Common myeloid progenitor, CD34-positive (primary cell): ENCODE data around the gene LCN12.

Experiments
- CTCF ChIA-PET: fragments of 350-600 bp; sonication (Branson Sonifier 250); formaldehyde crosslinking; loops from one replicate; lab custom pipeline; 2021; ENCODE audit warnings: antibody characterized with exemption; lab: Charles Lee
- POLR2A ChIA-PET: fragments of 350-600 bp; sonication (Branson Sonifier 250); formaldehyde crosslinking; loops from one replicate; lab custom pipeline; 2021; ENCODE audit warnings: antibody characterized with exemption; lab: Charles Lee
- DNase-seq, 3 donors: peaks; one replicate each; pipeline versions ENCODE4 v3.0.0 to v3.0.0-alpha.2; 2013
- H3K27ac ChIP-seq, 2 experiments: 1 replicate in 1 of 2; 2 replicates in 1 of 2; pipeline ENCODE4 v1.7.0; 2013; ENCODE audit warnings: inconsistent platforms in 2 of 2, low read length in 2 of 2, mild to moderate bottlenecking in 2 of 2, low read depth in 1 of 2, moderate library complexity in 1 of 2; ENCODE audit not compliant: severe bottlenecking in 2 of 2, insufficient read depth in 1 of 2, poor library complexity in 1 of 2
- H3K27me3 ChIP-seq, 5 experiments: replicated peaks in 2 of 5; 1 replicate in 3 of 5; 2 replicates in 2 of 5; pipeline versions ENCODE4 v1.6.1 to v1.7.0; 2013; ENCODE audit warnings: low read length in 4 of 5, mild to moderate bottlenecking in 2 of 5, moderate library complexity in 2 of 5, inconsistent platforms in 1 of 5; ENCODE audit not compliant: insufficient read depth in 5 of 5, control insufficient read depth in 4 of 5
- H3K36me3 ChIP-seq, 4 experiments: 1 replicate in 2 of 4; 2 replicates in 2 of 4; pipeline versions ENCODE4 v1.6.1 to v1.7.0; 2013; ENCODE audit warnings: low read length in 3 of 4, control low read depth in 1 of 4, mild to moderate bottlenecking in 1 of 4; ENCODE audit not compliant: control insufficient read depth in 4 of 4, insufficient read depth in 4 of 4
- H3K4me1 ChIP-seq, 4 experiments: 1 replicate in 3 of 4; 2 replicates in 1 of 4; pipeline versions ENCODE4 v1.6.1 to v1.7.1; 2013; ENCODE audit warnings: low read length in 3 of 4, mild to moderate bottlenecking in 3 of 4, control low read depth in 1 of 4, inconsistent platforms in 1 of 4, moderate library complexity in 1 of 4; ENCODE audit not compliant: control insufficient read depth in 4 of 4, insufficient read depth in 4 of 4; ENCODE audit errors: control extremely low read depth in 1 of 4
- H3K4me3 ChIP-seq, 7 experiments: 1 replicate in 4 of 7; 2 replicates in 3 of 7; pipeline versions ENCODE4 v1.5.1 to v1.7.0; 2013; ENCODE audit warnings: mild to moderate bottlenecking in 7 of 7, low read length in 6 of 7, moderate library complexity in 6 of 7, inconsistent platforms in 2 of 7, low read depth in 2 of 7, control low read depth in 1 of 7; ENCODE audit not compliant: insufficient read depth in 4 of 7, control insufficient read depth in 1 of 7; ENCODE audit errors: extremely low read depth in 1 of 7
- H3K9me3 ChIP-seq, 5 experiments: 1 replicate in 4 of 5; 2 replicates in 1 of 5; pipeline versions ENCODE4 v1.6.1 to v1.7.1; 2013; ENCODE audit warnings: low read length in 4 of 5, mild to moderate bottlenecking in 2 of 5, inconsistent platforms in 1 of 5, low read depth in 1 of 5, moderate library complexity in 1 of 5; ENCODE audit not compliant: control insufficient read depth in 4 of 5, insufficient read depth in 2 of 5; ENCODE audit errors: control extremely low read depth in 1 of 5
- WGBS: methylation state at CpG from one replicate; pipeline ENCODE4 v1.1.5; 2013; ENCODE audit not compliant: insufficient coverage; 5-methylcytosine and 5-hydroxymethylcytosine counted together

The LCN12 gene

DNA sequence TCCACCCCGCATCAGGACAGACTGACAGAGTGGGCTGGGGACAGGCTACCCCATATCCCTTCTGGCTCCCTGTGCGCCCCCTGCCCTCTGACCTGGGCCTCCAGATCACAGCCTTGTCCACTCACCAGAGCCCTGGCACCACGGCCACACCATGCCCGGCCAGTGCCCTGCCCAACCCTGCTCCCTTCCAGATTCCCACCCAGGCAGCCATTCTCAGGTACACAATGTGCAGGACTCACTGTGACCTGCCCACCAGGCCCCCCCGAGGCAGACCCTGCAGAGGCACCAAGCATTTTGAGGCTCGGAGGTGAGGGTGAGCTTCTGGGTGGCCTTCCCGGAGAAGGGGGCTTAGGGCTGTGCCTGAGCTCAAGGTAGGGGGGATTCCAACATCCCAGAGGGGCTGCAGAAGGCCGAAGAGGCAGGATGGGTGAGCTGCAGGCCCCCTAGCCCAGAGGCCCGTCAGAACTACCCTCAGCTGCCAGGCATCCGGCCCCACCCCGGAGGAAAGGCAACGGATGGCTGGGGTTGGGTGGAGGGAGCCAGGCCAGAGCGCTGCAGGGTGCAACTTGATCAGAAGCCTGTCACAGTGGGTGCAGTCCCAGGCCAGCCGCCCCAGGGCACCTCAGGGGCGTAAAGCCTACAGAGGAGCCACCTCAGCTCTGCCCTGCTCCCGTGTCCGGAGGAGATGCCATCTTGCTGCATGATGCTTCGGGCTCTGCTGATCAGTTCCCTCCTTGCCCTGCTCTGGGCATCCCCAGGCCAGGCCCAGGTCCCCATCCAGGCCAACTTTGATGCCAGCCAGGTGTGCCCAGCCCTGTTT, 30.4 kb downstream of the LCN12 start, which contains the start of gene LCNL1:
LCNL1 (plus strand) TSS at position 762 of the 820 bp plus-strand sequence. CDS start 594 bp downstream, outside the sequence.
- CTCF ChIA-PET: interaction anchor here (1.0 to 1.6 kb wide), 3 partner anchors 10 to 47 kb away, joined by 3 to 4 read pairs (median 3); partner anchors contain the start of gene PAXX
- Histone ChIP-seq H3K36me3 (no peaks in the 10 kb centered on the region), H3K27ac (no peak within 1 kb of the TSS), H3K9me3 (no peaks in the 10 kb centered on the region), H3K4me1 (peaks cover 0 to 29% (median 19%) of the 10 kb centered on the region in 4 experiments), H3K27me3 (peaks cover 0 to 56% (median 11%) of the 10 kb centered on the region in 5 experiments), H3K4me3 (no peak within 1 kb of the TSS)
- no peak for DNase-seq
- 93% methylated on average over 14 of the region's 18 CpGs for WGBS
- POLR2A ChIA-PET: no interaction called here

GRCh38 chr9:136983167-136983566, 31.1 kb downstream of the LCN12 start:
- no peak for DNase-seq
- 74% methylated on average over 6 of the region's 9 CpGs for WGBS
- POLR2A ChIA-PET: no interaction called here
- peaks cover 0 to 60% (median 13%) of the 10 kb centered on the region in 5 experiments for H3K27me3 ChIP-seq
- CTCF ChIA-PET: no interaction called here
- H3K9me3 ChIP-seq: no peaks in the 10 kb centered on the region
- H3K4me1 ChIP-seq: peaks cover 0 to 21% (median 12%) of the 10 kb centered on the region in 4 experiments
- H3K36me3 ChIP-seq: no peaks in the 10 kb centered on the region
- H3K27ac ChIP-seq: no peak overlapping the region
- H3K4me3 ChIP-seq: no peak overlapping the region

- H3K9me3 ChIP-seq: no peaks in the 10 kb centered on the region
- 83% methylated on average over 10 of the region's 11 CpGs for WGBS
- H3K4me3 ChIP-seq: no peak overlapping the region
- peaks cover 0 to 60% (median 14%) of the 10 kb centered on the region in 5 experiments for H3K27me3 ChIP-seq
- ChIA-PET POLR2A (no interaction called here), CTCF (no interaction called here)
- no peaks in the 10 kb centered on the region for H3K36me3 ChIP-seq
- H3K4me1 ChIP-seq: peaks cover 0 to 20% (median 11%) of the 10 kb centered on the region in 4 experiments
- DNase-seq: no peak
- no peak overlapping the region for H3K27ac ChIP-seq
Observed at GRCh38 chr9:136983656-136984314, 31.7 kb downstream of the LCN12 start.

DNA sequence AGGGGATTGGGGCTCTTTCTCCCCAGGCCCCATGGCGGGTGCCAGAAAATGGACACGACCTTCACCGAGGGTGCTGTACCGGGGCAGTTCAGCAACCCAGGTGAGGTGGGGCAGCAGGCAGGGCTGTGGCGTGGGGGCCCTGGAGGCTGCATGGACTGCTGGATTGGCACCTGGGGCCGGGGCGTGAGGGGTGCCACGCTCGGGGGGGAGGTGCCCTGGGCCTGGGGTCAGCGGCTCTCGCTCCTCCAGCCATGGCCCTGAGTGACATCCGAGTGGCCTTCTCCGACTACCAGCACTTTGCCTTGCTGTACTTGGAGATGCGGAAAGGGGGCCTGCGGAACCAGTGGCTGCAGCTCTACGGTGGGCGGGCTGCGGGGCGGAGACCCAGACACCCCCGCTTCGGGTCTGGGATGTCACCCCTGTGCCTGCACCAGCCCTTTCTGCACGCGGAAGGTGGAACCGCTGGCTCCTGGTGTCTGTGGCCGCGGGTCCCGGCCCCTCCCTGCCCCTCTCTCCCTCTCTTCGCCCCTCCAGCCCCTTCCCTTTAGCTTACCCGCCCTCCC, 32.5 kb downstream of the LCN12 start:
- CTCF ChIA-PET: interaction anchor here (1.0 to 1.9 kb wide), 2 partner anchors 11 to 51 kb away, joined by 3 to 4 read pairs; no protein-coding TSS in a partner anchor
- POLR2A ChIA-PET: no interaction called here
- 57% methylated on average over 13 of the region's 29 CpGs for WGBS
- H3K4me1 ChIP-seq: peaks cover 0 to 17% (median 9%) of the 10 kb centered on the region in 4 experiments
- no peak overlapping the region for H3K27ac ChIP-seq
- peaks cover 0 to 54% (median 13%) of the 10 kb centered on the region in 5 experiments for H3K27me3 ChIP-seq
- no peak for DNase-seq
- no peak overlapping the region for H3K4me3 ChIP-seq
- H3K9me3 ChIP-seq: no peaks in the 10 kb centered on the region
- H3K36me3 ChIP-seq: no peaks in the 10 kb centered on the region

DNA sequence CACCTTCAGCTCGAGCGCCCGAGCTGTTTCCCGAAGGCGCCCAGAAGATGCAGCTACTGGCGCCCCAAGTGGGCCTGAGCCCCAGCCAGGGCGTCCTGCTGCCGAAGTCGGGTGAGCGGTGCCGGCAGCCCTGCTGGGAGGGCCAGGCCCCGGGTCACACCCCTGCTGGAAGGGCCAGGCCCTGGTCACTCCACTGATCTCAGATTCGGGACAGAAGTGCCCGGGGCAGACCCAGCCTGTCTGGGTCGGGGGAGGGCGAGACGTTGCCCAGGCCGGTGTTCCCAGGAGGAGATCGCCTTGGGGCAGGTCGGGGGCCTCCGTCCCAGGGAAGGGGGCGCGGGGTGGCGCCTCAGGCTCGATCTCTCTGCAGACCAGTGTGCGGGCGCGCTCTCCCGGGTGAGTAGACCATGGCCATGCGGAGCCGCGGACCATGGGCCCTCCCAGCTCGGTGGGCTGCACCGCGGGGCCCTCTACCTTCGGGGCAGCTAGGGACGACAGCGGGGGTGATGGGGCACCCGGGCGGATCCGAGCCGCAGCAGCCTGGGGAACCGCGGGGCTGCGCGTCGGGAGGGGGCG, 33.0 kb downstream of the LCN12 start:
- POLR2A ChIA-PET: no interaction called here
- Histone ChIP-seq H3K27me3 (peaks cover 0 to 54% (median 13%) of the 10 kb centered on the region in 5 experiments), H3K4me1 (peaks cover 0 to 17% (median 9%) of the 10 kb centered on the region in 4 experiments), H3K4me3 (peak overlapping the region in 3 of 7 experiments; percentile 19 to 48 (median 45)), H3K27ac (no peak overlapping the region), H3K36me3 (no peaks in the 10 kb centered on the region), H3K9me3 (no peaks in the 10 kb centered on the region)
- CTCF ChIA-PET: interaction anchor here (1.0 to 1.9 kb wide), 2 partner anchors 11 to 50 kb away, joined by 3 to 4 read pairs; no protein-coding TSS in a partner anchor
- WGBS: 3% methylated on average over 38 of the region's 48 CpGs
- peak in 2 of 3 donors; percentile 27 to 39 for DNase-seq

GRCh38 chr9:136985853-136986252, 33.8 kb downstream of the LCN12 start:
- ChIA-PET POLR2A (no interaction called here), CTCF (interaction anchor here (1.2 to 3.6 kb wide), 3 partner anchors 9 to 12 kb away, joined by 4 to 17 read pairs (median 4); partner anchors contain the start of genes CLIC3 and PTGDS)
- Histone ChIP-seq H3K4me1 (peaks cover 0 to 17% (median 9%) of the 10 kb centered on the region in 4 experiments), H3K9me3 (no peaks in the 10 kb centered on the region), H3K4me3 (no peak overlapping the region), H3K27ac (no peak overlapping the region), H3K27me3 (peaks cover 0 to 56% (median 13%) of the 10 kb centered on the region in 5 experiments), H3K36me3 (no peaks in the 10 kb centered on the region)
- WGBS: 13% methylated on average over 20 of the region's 33 CpGs
- DNase-seq: no peak
